Erythroblast (primary cell): ENCODE measurements around the gene ZNRF3.

ENCODE experiments used
- GATA1 ChIP-seq: IDR thresholded peaks from 2 replicates; pipeline ENCODE4 v1.6.1; 2011; ENCODE audit warnings: low read depth, mild to moderate bottlenecking, control low read depth, low read length, moderate library complexity
- POLR2A ChIP-seq: IDR thresholded peaks from 2 replicates; pipeline ENCODE4 v1.6.1; 2011; ENCODE audit warnings: mild to moderate bottlenecking, low read length

GRCh38 chr22:28898233-28898629 lies 14.9 kb downstream of the ZNRF3 start:
- TF ChIP-seq POLR2A (no peak), GATA1 (no peak)
